ENCODE results near the gene CIBAR2. TPM values are rescaled to one million over a fixed set of nuclear protein-coding genes. Genes with fewer than 3 reads are reported as not detected.

CIBAR2 gene
- total RNA-seq, 1 donor from 2014 or later: 0.41 TPM

- FAIRE-seq: no peak
- no peak for DNase-seq (ENCODE audit: low spot score in 2 of 2)
These were observed 63.2 kb downstream of the CIBAR2 start for GRCh38 chr16:85048921-85049562.

Other genes with a start within 250 kb of the CIBAR2 start
- 19.6 TPM for gene ZDHHC7, start 100.9 kb downstream of the CIBAR2 start, total RNA-seq
- 55.8 TPM for gene KIAA0513, start 84.7 kb downstream of the CIBAR2 start, total RNA-seq